Measurements from ENCODE around the gene FAM151B. TPM values are rescaled to one million over a fixed set of nuclear protein-coding genes. Genes with fewer than 3 reads are reported as not detected.
"Not testable (repeated sequence)": the region's sequence is repeated elsewhere in the genome, so short reads cannot be mapped to it uniquely, and the experiment has no call there.

FAM151B gene
- polyA plus RNA-seq, 5 donors, result 1.9 to 3.0 (median 2.7) TPM

DNA sequence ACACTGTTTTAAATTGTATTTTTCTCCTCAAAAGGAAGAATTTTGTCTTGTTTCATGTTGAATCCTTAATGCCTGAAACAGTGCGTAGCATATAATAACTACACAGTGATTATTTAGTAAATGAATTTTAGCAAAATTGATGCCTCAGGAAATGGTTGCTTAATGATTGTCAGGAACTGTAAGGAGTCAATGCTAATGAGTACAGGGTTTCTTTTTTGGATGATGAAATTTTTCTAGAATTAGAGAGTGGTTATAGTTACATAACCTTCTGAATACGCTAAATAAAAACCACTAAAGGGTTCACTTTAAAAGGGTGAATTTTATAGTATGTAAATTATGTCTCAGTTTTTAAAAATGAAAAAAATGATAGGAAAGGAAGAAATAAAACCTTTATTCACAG is 14.9 kb downstream of the FAM151B start:
- DNase-seq, result no peak

GRCh38 chr5:80503641-80504040 is 15.7 kb downstream of the FAM151B start:
- DNase-seq, result no peak

- DNase-seq, result no peak
These were observed 16.9 kb downstream of the FAM151B start for GRCh38 chr5:80504833-80505232.

GRCh38 chr5:80507663-80508062 is 19.8 kb downstream of the FAM151B start:
- no peak for DNase-seq

DNA sequence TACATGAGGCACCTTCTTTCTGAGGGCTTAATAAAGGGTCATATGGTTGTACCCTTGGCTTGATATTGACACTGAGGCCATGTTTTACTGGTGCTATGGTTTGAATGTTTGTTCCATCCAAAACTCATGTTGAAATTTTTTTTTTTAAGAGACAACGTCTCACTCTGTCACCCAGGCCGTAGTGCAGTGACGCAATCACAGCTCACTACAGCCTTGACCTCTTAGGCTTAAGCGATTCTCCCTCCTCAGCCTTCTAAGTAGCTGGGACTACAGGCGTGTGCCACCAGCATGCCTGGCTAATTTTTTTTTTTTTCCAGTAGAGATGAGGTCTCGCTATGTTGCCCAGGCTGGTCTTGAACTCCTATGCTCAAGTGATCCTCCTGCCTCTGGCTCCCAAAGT is 20.9 kb downstream of the FAM151B start:
- DNase-seq, result no peak

DNA sequence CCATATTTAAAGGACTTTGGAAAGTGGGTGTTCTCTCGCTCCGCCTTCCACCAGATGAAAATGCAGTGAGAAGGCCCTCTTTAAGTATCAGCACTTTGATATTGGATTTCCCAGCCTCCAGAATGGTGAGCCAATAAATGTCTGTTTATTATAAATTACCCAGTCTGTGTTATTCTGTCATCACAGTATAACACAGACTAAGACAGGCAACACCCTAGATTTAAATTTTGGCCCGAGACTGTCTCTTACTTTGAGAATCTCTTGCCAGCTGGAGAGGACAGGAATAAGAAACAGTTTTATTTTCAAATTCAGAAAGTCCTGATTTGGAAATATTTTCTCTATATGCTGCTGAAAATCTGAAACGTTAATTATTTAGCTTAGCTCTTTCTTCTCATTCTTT is 21.5 kb downstream of the FAM151B start:
- no peak for DNase-seq

GRCh38 chr5:80516826-80517225 is 28.9 kb downstream of the FAM151B start:
- DNase-seq, result no peak

DNA sequence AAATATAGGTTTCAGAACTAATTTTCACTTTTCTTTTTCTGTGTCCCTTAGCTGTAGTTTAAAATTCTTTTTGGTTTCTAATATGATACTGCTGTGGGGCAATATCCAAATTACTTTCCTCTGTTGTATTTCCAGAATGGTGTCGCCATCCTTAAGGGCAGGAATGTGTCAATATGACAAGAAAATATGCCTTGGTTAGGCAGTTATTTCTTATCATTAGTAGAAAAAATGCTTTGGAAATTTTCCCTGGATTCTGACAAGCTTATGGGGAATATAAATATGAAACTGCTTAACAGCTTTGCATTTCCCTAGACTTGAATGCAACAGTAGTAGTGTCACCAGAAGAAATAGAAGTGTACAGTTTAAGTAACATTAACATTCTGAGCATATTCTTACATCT is 52.8 kb downstream of the FAM151B start:
- no peak for DNase-seq

DNA sequence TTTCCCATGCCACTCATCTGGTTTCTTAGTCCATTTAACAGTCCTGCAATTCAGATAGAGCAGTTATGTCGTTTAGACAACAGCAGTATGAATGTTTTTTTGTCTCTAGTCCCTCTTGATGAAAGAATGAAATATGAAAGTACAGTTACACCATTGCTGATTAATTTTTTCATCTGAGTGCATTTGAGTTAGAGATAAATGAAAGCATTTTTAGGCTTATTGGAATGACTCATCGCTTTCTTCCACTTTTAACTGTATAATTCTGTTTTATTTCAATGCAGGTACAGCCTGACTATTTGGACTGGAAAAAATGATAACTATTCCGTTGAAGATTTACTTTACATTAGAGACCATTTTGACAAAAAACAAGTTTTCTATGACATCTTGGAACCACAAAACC is 53.5 kb downstream of the FAM151B start:
- no peak for DNase-seq

DNA sequence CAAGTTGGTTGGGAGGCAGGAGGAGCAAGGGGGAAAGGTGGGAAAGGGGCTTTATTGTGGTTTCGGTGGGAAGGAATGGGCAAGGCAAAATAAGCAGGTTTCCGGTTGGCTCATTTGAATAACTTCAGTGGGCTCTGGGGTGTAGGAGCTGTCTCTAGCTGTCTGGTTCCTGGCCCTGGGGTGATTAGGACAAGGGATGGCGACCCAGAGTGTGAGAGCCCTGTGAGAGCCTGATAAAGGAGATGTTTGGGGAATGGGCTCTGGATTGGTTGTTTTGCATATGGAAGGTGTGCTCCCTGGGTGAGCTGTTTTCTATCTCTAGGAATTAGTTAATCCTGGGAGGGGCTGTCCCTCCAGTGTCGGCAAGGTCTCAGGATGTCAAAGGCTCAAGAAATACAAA is 66.7 kb downstream of the FAM151B start:
- DNase-seq, result no peak

- no peak for DNase-seq
These were observed 67.2 kb downstream of the FAM151B start for GRCh38 chr5:80555099-80555498.

GRCh38 chr5:80559244-80559643 is 71.3 kb downstream of the FAM151B start:
- no peak for DNase-seq

DNA sequence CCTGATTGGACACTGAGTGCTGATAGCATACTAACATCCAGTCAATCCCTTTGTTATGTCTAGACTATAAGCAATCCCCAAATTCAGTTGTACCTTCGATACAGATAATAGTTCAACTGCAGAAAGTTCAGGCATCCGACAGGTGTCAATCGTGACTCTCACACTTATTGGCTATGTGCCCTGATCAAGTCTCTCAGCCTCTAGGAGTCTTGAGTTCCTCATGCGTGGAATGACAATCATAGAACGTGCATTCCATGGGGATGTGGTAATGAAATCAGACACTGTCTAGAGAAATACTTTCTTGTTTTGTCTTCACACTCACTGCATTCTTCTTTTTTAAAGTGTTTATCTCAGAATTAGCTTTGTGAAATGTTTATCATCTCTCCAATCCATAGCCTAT is 77.4 kb downstream of the FAM151B start:
- DNase-seq, result no peak

GRCh38 chr5:80566711-80567259 is 78.9 kb downstream of the FAM151B start:
- no peak for DNase-seq

- DNase-seq, result no peak
These were observed 80.4 kb downstream of the FAM151B start for GRCh38 chr5:80568251-80568650.

DNA sequence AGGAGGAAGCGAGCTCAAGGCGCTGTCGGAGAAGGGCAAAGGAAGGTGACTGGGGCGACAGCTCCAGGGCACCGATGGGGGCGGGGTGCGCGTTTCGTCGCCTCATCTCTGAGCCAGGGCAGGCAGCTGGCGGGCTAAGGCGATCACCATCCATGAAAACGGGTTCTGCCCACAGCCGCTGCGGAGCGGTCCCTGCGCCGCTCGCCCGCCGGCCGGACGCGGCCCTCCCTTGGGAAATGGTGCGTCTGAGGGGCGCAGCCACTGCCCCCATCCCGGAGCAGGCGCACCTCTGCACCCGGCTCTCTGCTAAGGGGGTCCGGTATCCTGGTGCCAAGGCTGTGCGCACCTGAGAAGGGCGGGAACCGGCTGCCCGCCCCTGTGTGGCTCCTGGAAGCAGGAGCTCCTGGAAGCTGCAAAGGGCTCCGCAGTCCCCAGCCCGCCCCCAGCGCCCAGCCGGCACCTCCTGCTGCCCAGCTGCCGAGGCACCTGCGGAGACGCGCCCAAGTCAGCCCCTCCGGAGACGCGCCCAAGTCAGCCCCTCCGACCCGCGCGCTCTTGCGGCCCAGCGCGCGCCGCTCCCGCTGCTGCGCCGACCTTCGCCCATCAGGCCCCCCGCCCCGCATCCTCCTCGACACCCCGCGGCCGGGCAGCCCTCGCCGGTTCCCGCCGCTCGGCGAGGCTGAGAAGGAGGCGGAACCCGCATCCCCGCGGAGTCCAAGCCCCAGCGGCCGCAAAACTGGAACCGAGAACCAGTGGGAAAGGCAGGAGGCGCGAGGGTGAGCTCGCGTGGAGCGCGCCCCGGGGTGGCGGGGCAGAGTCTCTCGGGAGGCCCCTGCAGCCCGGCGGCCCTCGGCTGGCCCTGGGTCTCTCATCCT is 81.4 kb downstream of the FAM151B start:
- DNase-seq, result peak in 1 of 2 donors; percentile 4

DNA sequence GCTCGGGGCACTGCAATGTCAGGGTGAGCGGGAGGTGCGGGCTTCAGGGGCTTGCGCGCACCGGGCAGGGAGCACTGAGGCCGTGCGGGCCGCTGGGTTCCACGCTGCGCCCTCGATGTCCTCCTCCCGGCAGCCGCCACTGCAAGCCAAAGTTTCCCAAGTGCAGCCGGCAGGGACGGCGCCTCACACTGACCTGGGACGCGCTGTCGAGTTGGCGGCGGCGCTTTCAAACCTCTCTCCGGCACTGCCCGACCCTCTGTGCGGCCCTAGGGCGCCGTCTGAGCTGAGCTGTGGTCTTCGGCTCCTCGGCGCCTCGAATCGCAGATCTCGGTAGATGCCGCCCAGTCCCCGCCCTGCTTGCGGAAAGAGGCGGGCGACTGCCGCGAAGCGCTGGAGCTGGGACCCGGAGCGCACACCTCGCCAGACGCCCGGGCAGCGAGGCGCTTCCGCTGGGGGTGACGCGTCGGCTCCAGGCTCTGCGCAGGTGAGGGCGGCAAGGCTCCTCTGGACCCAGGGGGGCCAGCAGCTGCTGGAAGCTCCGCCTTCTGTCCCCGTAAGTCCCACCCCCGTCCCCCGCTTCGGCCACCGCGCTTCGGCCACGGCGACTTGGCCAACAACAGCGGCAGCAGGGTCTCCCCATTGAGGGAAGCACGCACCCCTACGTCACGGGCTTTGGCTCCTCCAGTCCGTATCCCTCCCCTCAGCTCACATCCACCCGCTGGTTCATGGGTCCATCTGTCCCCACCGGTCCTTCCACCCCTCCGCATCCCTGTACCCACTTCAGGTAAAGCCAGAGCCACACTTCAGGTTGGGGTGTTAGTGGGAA is 82.3 kb downstream of the FAM151B start, which contains the start of gene ANKRD34B:
Gene ANKRD34B, minus strand, starts transcription at position 320 of the 826 bp plus-strand sequence. CDS start 10,261 bp downstream, outside the sequence.
- peak; percentile 6 to 7 for DNase-seq

DNA sequence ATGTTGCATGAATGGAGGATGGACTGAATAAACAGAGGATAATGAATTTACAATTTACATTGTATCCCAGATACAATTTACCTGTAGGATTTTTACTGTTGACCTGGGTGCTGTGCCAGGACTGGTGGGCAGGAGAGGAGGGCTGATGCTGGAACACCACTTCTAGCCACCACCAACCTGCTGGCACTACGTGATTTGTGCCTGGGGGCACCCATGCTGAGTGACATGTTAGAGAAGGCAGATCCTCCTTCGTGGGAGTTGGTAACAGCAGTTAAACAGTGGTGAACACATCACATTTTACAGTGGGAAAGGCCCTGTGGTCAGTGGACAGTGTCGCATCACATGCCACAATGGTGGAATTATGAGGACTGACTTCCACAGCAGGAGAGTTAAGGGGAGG is 85.2 kb downstream of the FAM151B start:
- no peak for DNase-seq

DNA sequence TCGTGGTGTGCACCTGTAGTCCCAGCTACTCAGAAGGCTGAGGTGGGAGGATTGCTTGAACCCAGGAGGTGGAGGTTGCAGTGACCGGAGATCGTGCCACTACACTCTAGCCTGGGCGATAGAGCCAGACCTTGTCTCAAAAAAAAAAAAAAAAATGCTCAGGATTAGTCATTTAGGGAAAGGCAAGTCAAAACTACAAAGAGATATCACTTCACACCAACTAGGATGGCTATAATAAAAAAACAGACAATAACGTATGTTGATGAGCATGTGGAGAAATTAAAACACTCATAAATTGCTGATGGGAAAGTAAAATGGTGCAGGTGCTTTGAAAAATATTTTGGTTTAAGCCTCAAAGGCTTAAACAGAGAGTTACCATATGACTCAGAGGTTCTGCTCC is 88.5 kb downstream of the FAM151B start:
- no peak for DNase-seq

- DNase-seq, result no peak
These were observed 89.8 kb downstream of the FAM151B start for GRCh38 chr5:80577707-80578106.

- DNase-seq, result no peak
These were observed 91.2 kb downstream of the FAM151B start for GRCh38 chr5:80579050-80579449.

DNA sequence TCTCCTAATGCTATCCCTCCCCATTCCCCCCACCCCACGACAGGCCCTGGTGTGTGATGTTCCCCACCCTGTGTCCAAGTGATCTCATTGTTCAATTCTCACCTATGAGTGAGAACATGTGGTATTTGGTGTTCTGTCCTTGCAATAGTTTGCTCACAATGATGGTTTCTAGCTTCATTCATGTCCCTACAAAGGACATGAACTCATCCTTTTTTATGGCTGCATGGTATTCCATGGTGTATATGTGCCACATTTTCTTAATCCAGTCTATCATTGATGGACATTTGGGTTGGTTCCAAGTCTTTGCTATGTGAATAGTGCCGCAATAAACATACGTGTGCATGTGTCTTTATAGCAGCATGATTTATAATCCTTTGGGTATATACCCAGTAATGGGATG is 92.4 kb downstream of the FAM151B start:
- not testable (repeated sequence) for DNase-seq

DNA sequence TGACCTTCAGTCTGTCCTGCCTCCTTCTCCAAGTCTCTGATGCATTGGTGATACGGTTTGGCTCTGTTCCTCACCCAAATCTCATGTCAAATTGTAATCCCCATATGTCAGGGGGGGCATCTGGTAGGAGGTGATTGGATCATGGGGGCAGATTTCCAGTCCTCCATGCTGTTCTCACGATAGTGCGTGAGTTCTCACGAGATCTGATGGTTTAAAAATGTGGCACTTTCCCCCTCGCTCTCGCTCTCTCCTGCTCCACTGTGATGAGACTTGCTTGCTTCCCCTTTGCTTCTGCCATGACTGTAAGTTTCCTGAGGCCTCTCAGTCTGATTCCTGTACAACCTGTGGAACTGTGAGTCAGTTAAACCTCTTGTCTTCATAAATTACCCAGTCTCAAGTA is 96.9 kb downstream of the FAM151B start:
- DNase-seq, result no peak
